NT2/D1 (cell line): Measurements from ENCODE around the gene CRACDL.

Source experiments
- SUZ12 ChIP-seq: IDR thresholded peaks from 2 replicates; pipeline ENCODE4 v1.6.1; 2011; ENCODE audit not compliant: insufficient read length, insufficient read depth; ENCODE audit errors: extremely low read depth
- YY1 ChIP-seq: IDR thresholded peaks from 2 replicates; pipeline ENCODE4 v1.6.1; 2011; ENCODE audit not compliant: insufficient read length, insufficient read depth

DNA sequence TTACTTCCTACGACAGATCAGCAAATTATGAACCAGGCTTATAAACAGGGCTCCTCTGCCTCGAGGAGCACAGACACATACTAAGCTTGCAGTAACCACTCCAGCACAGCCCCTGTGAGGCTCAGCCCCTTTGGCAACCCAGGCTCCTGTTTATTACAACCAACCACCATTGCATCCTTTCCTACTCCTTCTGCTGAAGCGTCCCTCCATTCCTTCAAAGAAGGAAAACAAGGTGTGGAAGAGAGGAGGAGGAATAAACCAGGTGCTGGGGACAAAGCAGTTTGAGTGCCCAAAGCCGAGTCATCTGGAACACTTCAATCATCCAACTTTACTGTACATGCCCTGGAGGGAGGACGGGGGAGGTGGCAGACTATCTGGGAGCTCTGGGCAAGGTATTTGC, 117.9 kb downstream of the CRACDL start:
- TF ChIP-seq SUZ12 (no peak), YY1 (no peak)
